HEK293 (cell line): ENCODE data around the gene RPL7A.
"Not testable (repeated sequence)": the region's sequence is repeated elsewhere in the genome, so short reads cannot be mapped to it uniquely, and the experiment has no call there.

Experiments
- TCF7L2 ChIP-seq: IDR thresholded peaks from 2 replicates; pipeline ENCODE4 v1.6.1; 2011; ENCODE audit warnings: low read depth, mild to moderate bottlenecking, inconsistent platforms, low read length, moderate library complexity, borderline replicate concordance
- ZNF792 ChIP-seq: fragments of 450-650 bp; formaldehyde crosslinking; IDR thresholded peaks from 2 replicates; pipeline ENCODE4 v1.5.1; 2016; ENCODE audit warnings: missing biosample characterization, missing genetic modification characterization
- TF ChIP-seq, protein P1 (sequence below): sonication (generic); formaldehyde crosslinking; IDR thresholded peaks from 2 replicates; pipeline ENCODE4 v1.8.1; 2022; ENCODE audit warnings: mild to moderate bottlenecking, moderate library complexity, missing genetic modification reagents

DNA sequence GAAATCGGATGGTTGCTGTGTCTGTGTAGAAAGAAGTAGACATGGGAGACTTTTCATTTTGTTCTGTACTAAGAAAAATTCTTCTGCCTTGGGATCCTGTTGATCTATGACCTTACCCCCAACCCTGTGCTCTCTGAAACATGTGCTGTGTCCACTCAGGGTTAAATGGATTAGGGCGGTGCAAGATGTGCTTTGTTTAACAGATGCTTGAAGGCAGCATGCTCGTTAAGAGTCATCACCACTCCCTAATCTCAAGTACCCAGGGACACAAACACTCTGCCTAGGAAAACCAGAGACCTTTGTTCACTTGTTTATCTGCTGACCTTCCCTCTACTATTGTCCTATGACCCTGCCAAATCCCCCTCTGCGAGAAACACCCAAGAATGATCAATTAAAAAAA, 43.4 kb downstream of the RPL7A start:
- TF ChIP-seq, protein P1, sequence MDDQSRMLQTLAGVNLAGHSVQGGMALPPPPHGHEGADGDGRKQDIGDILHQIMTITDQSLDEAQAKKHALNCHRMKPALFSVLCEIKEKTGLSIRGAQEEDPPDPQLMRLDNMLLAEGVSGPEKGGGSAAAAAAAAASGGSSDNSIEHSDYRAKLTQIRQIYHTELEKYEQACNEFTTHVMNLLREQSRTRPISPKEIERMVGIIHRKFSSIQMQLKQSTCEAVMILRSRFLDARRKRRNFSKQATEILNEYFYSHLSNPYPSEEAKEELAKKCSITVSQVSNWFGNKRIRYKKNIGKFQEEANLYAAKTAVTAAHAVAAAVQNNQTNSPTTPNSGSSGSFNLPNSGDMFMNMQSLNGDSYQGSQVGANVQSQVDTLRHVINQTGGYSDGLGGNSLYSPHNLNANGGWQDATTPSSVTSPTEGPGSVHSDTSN (CRISPR knock-in tag), result not testable (repeated sequence)
- TF ChIP-seq TCF7L2, ZNF792: not testable (repeated sequence)
